Heart left ventricle (tissue), 16 donors: ENCODE measurements around the gene ACOXL. TPM values are rescaled to one million over a fixed set of nuclear protein-coding genes. Genes with fewer than 3 reads are reported as not detected.
A peak's percentile ranks its signal among the peaks of the same experiment; 100 is the strongest.
"Not testable (repeated sequence)": the region's sequence is repeated elsewhere in the genome, so short reads cannot be mapped to it uniquely, and the experiment has no call there.

Experiments used
- ATAC-seq, 4 donors: fragments of 200-7000 bp; cut with Tn5 transposase; one replicate each; pipeline ENCODE4 v1.9.1; 2020 to 2022; ENCODE audit warnings: moderate library complexity in 4 of 4, mild to moderate bottlenecking in 3 of 4, moderate number of reproducible peaks in 1 of 4
- DNase-seq, 5 donors: peaks; one replicate each; pipeline ENCODE4 v3.0.0-alpha.2; 2020
- H3K27ac ChIP-seq, 12 donors: fragments of 200-600 bp; sonication (generic) in 4 of 12; one replicate each; pipeline versions ENCODE4 v1.5.0 to v1.8.0; 2016 to 2022; ENCODE audit warnings: mild to moderate bottlenecking in 2 of 12
- H3K27me3 ChIP-seq, 9 donors: fragments of 200-600 bp; sonication (generic) in 2 of 9; one replicate each; pipeline versions ENCODE4 v1.5.1 to v1.8.0; 2016 to 2022; ENCODE audit warnings: mild to moderate bottlenecking in 3 of 9
- H3K36me3 ChIP-seq, 9 donors: fragments of 200-600 bp; sonication (generic) in 2 of 9; one replicate each; pipeline versions ENCODE4 v1.5.0 to v1.8.0; 2018 to 2022; ENCODE audit warnings: mild to moderate bottlenecking in 2 of 9
- H3K4me1 ChIP-seq, 12 donors: fragments of 200-600 bp; sonication (generic) in 4 of 12; one replicate each; pipeline versions ENCODE4 v1.5.0 to v1.8.0; 2016 to 2022; ENCODE audit warnings: mild to moderate bottlenecking in 3 of 12
- H3K4me3 ChIP-seq, 12 donors: fragments of 200-600 bp; sonication (generic) in 4 of 12; one replicate each; pipeline versions ENCODE4 v1.5.0 to v1.8.0; 2017 to 2022; ENCODE audit warnings: mild to moderate bottlenecking in 9 of 12, moderate library complexity in 4 of 12
- H3K9me3 ChIP-seq, 12 donors: fragments of 200-600 bp; sonication (generic) in 4 of 12; one replicate each; pipeline versions ENCODE4 v1.5.0 to v1.8.0; 2016 to 2022; ENCODE audit warnings: mild to moderate bottlenecking in 1 of 12
- CTCF ChIP-seq, 12 donors: fragments of 200-600 bp; sonication (generic) in 4 of 12; IDR thresholded peaks; one replicate each; pipeline versions ENCODE4 v1.5.0 to v1.8.0; 2018 to 2022; ENCODE audit warnings: antibody characterized with exemption in 12 of 12, mild to moderate bottlenecking in 5 of 12
- POLR2A ChIP-seq, 2 donors: fragments of 450-650 bp; IDR thresholded peaks; one replicate each; pipeline ENCODE4 v1.6.1; 2017; ENCODE audit warnings: antibody characterized with exemption in 2 of 2, mild to moderate bottlenecking in 2 of 2, moderate library complexity in 2 of 2
- WGBS, 4 donors: extraction: QIAGEN DNeasy Blood & Tissue Kit in 2 of 4; methylation state at CpG; one replicate each; pipeline versions ENCODE4 v1.1.5 to v1.1.7; 2013 to 2018; 5-methylcytosine and 5-hydroxymethylcytosine counted together
- intact Hi-C, 10 donors: fragments of 100-400 bp; cut with DNase I; formaldehyde crosslinking; loops; one replicate each; pipeline versions ENCODE4 v1.11.1 to v1.14.2; 2022
- polyA plus RNA-seq, 2 donors: library from polyadenylated mRNA; stranded (reverse); fragments of 200-250 nt; gene quantifications; one replicate each; pipeline ENCODE4 v1.2.3, GENCODE V29; 2013
- total RNA-seq, 9 donors: library from RNA; depleted of rRNA in 2 of 9; stranded (reverse); fragments of >200 nt in 2 of 9; fragmentation: NEBNext Ultra II Directional in 3 of 9; extraction: Animal tissue kit (Norgen Biotek cat#: 25700) in 3 of 9; gene quantifications; one replicate each; pipeline versions ENCODE4 v1.1.0 to v1.2.4, GENCODE V29; 2016 to 2023
- donor health status: ischemic (EF 13 %, LVEDD 7.1; RV severe dilation, severe dysfunction).
- donor health status: healthy with polysubstance abuse.
- donor health status: DM: no; HTN: yes; CAD: no.
- donor health status: DM: no; HTN: no; CAD: no.
- donor health status: ischemic (EF 25% LVEDD 6.9; RV normal size, moderate dysfunction).
- donor health status: ischemic (EF 25% LVEDD 5.7; RV mildly dilated, moderate dysfunction).
- donor health status: healthy.
- donor health status: DM: yes; HTN: yes; CAD: no.
- donor health status: ischemic (EF 35%, LVEDD 5.7; RV mildly dilated, moderate dysfunction).
- donor health status: nonischemic (EF 11% LVEDD 7.7; RV severe dilation, severe dysfunction).
- donor health status: DM: yes; HTN: yes; CAD: no.
- donor health status: PGD.
- donor health status: ischemic (EF 29% LVEDD 5.4; RV normal size, mild dysfunction).
- donor health status: nonischemic (EF 23%, LVEDD 6.1; RV moderate dilation, normal function).

ACOXL gene
- total and polyA plus RNA-seq, 11 donors, result 0.25 TPM; not detected in 10

GRCh38 chr2:110690083-110690965, 42.0 kb upstream of the ACOXL start:
- ATAC-seq (no peak), DNase-seq (no peak)
- Histone ChIP-seq H3K9me3 (peaks cover 0 to 12% (median 1%) of the 10 kb centered on the region in 12 donors), H3K4me1 (peaks cover 0 to 7% (median 0%) of the 10 kb centered on the region in 12 donors), H3K27me3 (peaks cover 0 to 5% (median 0%) of the 10 kb centered on the region in 9 donors), H3K27ac (no peak overlapping the region), H3K36me3 (no peaks in the 10 kb centered on the region), H3K4me3 (no peak overlapping the region)
- intact Hi-C loops, result no loop called here
- 92 to 96% (median 94%) methylated on average over 4 of the region's 4 CpGs for WGBS, 4 donors
- TF ChIP-seq CTCF (IDR thresholded peaks at IDR 0.05) (no peak), POLR2A (IDR thresholded peaks at IDR 0.05) (no peak)

DNA sequence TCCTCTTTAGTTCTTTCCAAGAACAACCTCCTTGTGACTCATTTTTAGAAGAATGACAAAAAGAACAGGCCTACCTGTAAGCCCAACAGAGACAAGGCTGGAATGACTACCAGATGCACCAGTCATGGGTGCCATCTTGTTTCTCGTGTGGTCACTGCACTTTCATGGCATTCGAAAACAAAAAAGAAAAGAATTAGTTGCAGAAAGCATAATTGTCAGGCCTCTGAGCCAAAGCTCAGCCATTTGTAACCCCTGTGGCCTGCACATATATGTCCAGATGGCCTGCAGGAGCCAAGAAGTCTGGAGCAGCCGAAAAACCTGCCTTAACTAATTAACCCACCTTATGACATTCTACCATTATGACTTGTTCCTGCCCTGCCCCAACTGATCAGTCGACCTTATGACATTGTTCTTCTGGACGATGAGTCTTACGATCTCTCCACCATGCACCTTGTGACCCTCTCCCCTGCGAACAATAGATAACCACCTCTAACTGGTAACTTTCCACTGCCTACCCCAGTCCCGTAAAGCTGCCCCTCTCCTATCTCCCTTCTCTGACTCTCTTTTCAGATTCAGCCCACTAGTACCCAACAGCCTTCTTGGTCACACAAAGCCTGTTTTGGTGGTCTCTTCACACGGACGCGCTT, 40.6 kb upstream of the ACOXL start:
- Histone ChIP-seq H3K9me3 (peaks cover 0 to 11% (median 1%) of the 10 kb centered on the region in 12 donors), H3K4me1 (peaks cover 0 to 8% (median 0%) of the 10 kb centered on the region in 12 donors), H3K4me3 (no peak overlapping the region), H3K36me3 (no peaks in the 10 kb centered on the region), H3K27ac (no peak overlapping the region), H3K27me3 (peaks cover 0 to 5% (median 0%) of the 10 kb centered on the region in 9 donors)
- ATAC-seq (no peak), DNase-seq (no peak)
- intact Hi-C loops, result no loop called here
- WGBS, 4 donors, result 90 to 95% (median 94%) methylated on average over 11 of the region's 11 CpGs
- TF ChIP-seq POLR2A (IDR thresholded peaks at IDR 0.05) (no peak), CTCF (IDR thresholded peaks at IDR 0.05) (no peak)

DNA sequence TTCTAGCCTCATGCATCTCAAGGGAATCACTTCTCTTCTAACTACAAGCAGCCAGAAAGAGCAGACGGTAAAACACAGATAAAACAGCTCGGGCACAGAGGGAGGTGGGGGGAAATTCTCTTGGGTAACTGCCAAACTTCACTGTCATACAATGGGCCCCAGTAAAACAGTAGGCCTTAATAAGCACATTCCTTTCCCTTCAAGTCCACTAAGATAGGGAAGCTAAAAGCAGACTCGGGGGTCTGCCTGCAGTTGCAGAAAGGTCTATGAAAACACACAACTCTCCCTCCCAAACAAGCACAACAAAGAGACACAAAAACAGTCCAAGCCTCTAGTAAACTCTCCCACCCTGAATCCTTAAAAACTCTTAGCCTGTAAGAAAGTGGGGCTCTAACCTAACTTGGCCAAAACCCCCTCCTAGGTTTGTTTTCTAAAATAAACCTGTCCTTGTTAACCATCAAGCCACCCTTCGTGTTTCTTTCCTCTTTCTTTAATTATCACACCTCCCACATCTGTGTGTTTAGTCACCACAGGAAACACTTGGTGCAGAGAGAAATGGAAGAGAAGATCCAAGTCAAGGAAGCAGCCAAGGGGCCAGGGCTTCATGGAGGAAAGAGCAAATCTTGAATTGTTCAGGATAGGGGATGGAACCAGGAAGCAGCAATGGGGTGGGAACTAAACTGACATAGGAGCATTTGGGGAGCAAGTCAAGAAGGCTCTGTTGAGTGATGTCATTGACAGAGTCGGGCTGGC, 37.1 kb upstream of the ACOXL start:
- intact Hi-C loops, DNase-seq, H3K36me3 ChIP-seq, H3K9me3 ChIP-seq, H3K27ac ChIP-seq, H3K4me3 ChIP-seq, ATAC-seq, H3K4me1 ChIP-seq, H3K27me3 ChIP-seq: not testable (repeated sequence)
- 17 to 28% (median 24%) methylated on average over 5 of the region's 5 CpGs for WGBS, 4 donors

DNA sequence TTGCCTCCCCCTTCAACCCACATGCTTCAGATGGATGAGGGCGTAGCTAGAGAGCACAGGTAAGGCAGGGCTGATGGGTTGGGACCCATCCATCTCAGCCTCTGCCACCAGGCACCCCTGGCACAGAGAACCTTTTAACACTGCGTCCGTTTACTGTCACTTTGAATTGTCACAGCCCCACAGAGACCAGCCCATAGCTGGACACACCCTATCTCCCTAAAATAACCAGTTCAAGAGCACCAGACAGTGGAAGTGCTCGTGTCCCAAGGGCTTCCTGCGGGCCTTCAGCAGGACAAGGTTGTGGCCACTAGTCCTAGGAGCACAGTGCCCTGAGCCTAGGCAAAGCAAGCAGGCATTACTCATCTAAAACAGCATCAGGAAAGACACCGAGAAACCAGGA, 34.1 kb upstream of the ACOXL start:
- H3K27me3 ChIP-seq, H3K4me1 ChIP-seq, H3K4me3 ChIP-seq, H3K36me3 ChIP-seq, H3K27ac ChIP-seq, intact Hi-C loops, DNase-seq, H3K9me3 ChIP-seq: not testable (repeated sequence)
- ATAC-seq, result peak in 1 of 4 donors; percentile 85
- no CpG with 5 or more reads among the region's 6 CpGs for WGBS, 4 donors
